ENCODE data around the gene ORM1.
A peak's percentile ranks its signal among the peaks of the same experiment; 100 is the strongest.
"Not testable (repeated sequence)": the region's sequence is repeated elsewhere in the genome, so short reads cannot be mapped to it uniquely, and the experiment has no call there.

ORM1 gene

DNA sequence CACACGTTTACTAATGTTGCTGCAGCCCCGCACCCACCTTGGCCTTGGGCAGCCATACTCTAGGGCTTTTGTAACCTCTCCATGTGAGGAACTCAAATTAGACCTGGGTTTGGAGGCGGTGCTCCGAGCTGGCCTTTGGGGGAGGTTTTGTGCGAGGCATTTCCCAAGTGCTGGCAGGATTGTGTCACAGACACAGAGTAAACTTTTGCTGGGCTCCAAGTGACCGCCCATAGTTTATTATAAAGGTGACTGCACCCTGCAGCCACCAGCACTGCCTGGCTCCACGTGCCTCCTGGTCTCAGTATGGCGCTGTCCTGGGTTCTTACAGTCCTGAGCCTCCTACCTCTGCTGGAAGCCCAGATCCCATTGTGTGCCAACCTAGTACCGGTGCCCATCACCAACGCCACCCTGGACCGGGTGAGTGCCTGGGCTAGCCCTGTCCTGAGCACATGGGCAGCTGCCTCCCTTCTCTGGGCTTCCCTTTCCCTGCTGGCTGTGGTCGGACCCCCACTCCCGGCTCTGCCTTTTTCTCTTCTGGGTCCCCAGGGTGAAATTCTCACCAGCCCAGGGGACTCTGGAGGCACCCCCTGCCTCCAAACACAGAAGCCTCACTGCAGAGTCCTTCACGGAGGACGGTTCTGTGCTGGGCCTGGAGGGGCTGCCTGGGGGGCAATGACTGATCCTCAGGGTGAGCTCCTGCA lies at the start of gene ORM1:
TSS of gene ORM1 (plus strand) at position 268 of the 701 bp plus-strand sequence. CDS start at position 304, 36 bp downstream.
- not testable (repeated sequence) for ATAC-seq; DNase-seq; H3K4me1 Mint-ChIP-seq; H3K36me3 Mint-ChIP-seq (ENCODE audit: low read depth); H3K27ac Mint-ChIP-seq; H3K9me3 Mint-ChIP-seq; H3K4me3 Mint-ChIP-seq; H3K27me3 Mint-ChIP-seq

DNA sequence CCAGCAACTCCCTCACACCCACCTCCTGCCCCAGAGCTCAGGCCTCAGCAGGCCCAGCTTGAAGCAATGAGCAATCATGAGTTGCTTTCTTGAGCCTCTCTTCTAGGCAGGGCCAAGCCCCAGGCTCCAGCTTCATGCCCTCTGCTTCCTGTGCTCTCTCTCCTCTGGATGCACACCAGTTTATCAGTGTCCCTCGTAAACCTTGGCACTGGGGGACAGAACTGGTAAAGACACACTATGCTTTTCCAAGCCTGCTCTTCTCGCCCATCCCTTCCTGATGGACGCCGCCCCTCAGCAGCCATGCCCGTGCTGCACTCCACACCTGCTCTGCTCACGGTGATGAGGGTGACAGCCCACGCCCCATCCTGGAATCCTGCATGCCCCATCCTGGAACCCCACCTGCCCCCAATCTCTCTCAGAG lies 49.4 kb upstream of the ORM1 start:
- peaks cover 3% of the 10 kb centered on the region for H3K27me3 Mint-ChIP-seq
- H3K36me3 Mint-ChIP-seq (ENCODE audit: low read depth), result no peaks in the 10 kb centered on the region
- ATAC-seq, result no peak
- H3K4me1 Mint-ChIP-seq, result peaks cover 2% of the 10 kb centered on the region
- H3K9me3 Mint-ChIP-seq, result peaks cover 4% of the 10 kb centered on the region
- H3K4me3 Mint-ChIP-seq, result no peak overlapping the region
- no peak for DNase-seq
- no peak overlapping the region for H3K27ac Mint-ChIP-seq

DNA sequence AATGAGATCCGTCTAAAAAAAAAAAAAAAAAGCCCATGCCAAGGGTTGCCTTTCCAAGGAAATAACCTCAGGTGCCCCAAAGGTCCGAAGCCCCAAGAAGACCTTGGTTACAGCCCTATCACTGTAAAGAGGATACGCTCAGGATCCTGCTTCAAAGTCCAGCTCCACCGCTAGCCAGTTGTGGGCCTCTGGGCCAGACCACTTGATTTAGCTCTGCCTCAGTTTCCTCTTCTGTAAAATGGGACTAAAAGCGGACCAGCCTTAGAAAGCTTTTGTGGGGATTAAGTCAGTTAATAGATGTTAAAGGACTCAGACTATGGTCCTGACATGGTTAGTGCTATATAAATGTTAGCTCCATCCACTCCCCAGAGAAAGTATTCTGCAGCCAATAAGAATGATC lies 48.7 kb upstream of the ORM1 start:
- Mint-ChIP-seq H3K4me3 (no peak overlapping the region), H3K9me3 (peaks cover 4% of the 10 kb centered on the region), H3K36me3 (ENCODE audit: low read depth) (no peaks in the 10 kb centered on the region), H3K27ac (no peak overlapping the region), H3K27me3 (peaks cover 3% of the 10 kb centered on the region), H3K4me1 (peaks cover 2% of the 10 kb centered on the region)
- ATAC-seq, result no peak
- no peak for DNase-seq

DNA sequence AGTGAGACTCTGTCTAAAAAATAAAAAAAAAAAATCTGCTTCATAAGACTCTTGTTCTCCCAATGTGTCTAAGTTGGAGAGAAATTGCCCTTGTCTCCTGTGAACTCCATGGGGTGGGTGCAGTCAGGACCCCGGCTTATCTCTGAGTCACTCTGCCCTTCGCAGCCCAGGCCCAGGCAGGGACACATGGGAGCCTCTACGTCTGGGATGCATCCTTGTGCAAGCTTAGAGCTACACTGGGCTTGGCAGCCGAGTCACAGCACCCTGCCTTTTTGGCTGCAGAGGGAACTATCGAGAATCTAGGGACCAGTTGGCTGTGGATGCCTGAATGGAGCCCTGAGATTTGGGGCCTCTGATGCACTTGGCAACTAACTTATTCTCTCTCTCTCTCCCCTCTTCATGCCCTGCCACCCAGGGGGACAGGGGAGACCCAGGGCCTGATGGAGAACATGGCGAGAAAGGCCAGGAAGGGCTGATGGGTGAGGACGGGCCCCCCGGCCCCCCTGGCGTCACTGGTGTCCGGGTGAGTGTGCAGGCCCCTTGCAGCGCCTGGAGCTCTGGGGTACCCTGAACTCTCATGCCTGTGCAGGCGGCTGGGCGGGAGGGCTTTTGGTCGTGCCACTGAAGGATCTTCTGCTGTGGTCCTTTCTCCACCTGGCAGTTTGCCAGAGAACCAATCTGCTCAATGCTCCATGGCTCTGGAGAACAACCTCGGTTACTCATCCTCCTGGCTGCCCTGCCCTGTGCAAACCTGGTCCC lies 47.5 kb upstream of the ORM1 start:
- H3K27ac Mint-ChIP-seq, result no peak overlapping the region
- DNase-seq (no peak), ATAC-seq (no peak)
- H3K4me1 Mint-ChIP-seq, result peaks cover 2% of the 10 kb centered on the region
- H3K4me3 Mint-ChIP-seq, result no peak overlapping the region
- H3K36me3 Mint-ChIP-seq (ENCODE audit: low read depth), result no peaks in the 10 kb centered on the region
- H3K27me3 Mint-ChIP-seq, result peaks cover 3% of the 10 kb centered on the region
- H3K9me3 Mint-ChIP-seq, result peaks cover 4% of the 10 kb centered on the region

DNA sequence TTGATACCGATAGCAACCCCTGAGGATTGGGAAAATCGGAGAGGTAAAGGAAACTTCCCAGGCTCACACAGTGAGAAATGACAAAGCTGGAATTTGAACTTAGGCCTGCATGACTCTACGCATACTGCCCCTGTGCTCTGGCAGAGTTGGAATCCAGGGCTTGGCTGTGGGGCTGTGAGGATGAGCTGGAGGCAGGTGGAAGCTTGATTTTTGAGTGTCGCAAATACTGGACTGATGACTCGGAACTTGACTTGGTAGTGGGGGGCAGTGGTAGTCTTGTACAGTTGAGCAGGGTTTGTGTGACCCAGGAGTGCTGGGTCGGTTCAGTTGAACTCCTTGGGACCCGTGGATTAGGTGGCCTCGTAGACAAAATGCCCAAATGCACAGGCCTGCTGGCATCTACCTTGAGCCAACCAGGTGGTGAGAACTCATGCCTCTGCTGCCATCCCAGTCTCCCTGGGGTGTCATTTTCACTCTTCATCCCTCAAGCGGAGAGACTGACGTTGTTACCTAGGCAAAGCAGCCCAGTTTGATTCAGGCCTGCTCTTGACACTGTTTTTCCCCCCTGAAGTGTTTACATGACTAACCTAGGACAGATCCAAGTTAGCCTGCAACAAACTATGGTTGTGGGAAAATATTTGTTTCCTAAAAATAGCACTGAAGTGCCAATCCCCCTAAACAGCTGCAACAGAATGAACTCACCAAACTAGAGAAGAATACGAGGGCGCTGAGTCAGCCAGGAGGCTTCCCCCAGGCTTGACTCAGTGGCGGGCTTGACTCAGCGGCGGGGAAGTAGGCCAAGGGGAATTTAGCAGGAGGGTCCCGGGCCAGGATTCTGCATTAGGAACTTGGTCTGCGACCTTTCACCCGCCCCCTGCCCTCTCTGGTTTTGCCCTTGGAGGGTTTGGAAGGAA lies 45.7 kb upstream of the ORM1 start:
- Mint-ChIP-seq H3K27ac (no peak overlapping the region), H3K4me3 (no peak overlapping the region), H3K27me3 (no peaks in the 10 kb centered on the region), H3K4me1 (peaks cover 2% of the 10 kb centered on the region), H3K36me3 (ENCODE audit: low read depth) (no peaks in the 10 kb centered on the region), H3K9me3 (peaks cover 4% of the 10 kb centered on the region)
- no peak for ATAC-seq
- DNase-seq, result no peak

DNA sequence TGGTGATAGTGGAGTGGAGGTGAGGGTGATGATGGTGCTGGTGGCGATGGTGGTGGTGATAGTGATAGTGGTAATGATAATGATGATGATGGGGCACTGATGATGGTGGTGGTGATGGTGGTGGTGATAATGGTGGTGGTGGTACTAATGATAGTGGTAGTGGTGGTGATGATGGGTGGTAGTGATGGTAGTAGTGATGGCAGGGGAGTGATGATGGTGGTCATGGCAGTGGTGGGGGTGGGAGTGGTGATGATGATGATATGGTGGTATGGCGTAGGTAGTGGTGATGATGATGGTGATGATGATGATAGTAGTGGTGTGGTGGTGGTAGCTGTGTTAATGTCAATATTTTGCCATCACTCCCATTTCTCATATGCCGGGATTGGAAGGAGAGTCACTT lies 44.5 kb upstream of the ORM1 start:
- ATAC-seq, result no peak
- DNase-seq, result no peak
- H3K36me3 Mint-ChIP-seq (ENCODE audit: low read depth), result no peaks in the 10 kb centered on the region
- no peak overlapping the region for H3K27ac Mint-ChIP-seq
- no peak overlapping the region for H3K4me3 Mint-ChIP-seq
- H3K27me3 Mint-ChIP-seq, result no peaks in the 10 kb centered on the region
- peaks cover 4% of the 10 kb centered on the region for H3K9me3 Mint-ChIP-seq
- H3K4me1 Mint-ChIP-seq, result peaks cover 8% of the 10 kb centered on the region

DNA sequence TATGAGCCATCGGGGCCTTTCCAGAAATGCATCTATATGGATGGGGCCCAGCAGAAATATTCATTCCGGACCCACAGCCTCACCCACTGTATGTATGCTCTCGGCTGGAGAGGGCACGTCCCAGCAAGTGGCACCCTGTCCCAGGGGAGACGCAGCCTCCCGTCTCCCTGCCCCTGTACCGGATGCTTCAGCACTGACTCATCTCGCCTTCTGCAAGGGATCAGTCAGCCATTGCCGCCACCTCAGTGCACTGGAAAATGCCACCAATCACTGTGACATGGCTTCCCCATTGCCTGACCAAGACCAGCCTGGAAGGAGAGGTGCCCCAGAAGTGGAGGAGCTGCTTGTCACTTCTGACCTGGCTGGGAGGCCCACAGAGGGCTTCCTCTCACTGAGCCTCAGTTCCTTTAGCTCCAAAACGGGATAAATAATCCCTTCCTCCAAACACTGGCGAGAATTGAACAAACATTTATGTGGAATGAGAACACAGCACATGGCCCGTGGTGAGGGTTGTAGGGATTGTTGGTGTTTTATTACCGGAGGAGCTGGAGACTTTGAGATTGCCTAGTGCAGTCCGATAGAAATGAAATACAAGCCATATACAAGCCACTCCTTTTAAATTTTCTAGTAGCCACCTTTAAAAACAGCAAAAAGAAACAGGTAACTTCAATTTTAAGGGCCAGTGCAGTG lies 43.9 kb upstream of the ORM1 start:
- H3K4me3 Mint-ChIP-seq, result no peak overlapping the region
- H3K27me3 Mint-ChIP-seq, result no peaks in the 10 kb centered on the region
- peaks cover 8% of the 10 kb centered on the region for H3K4me1 Mint-ChIP-seq
- no peaks in the 10 kb centered on the region for H3K36me3 Mint-ChIP-seq (ENCODE audit: low read depth)
- peaks cover 4% of the 10 kb centered on the region for H3K9me3 Mint-ChIP-seq
- ATAC-seq (no peak), DNase-seq (no peak)
- no peak overlapping the region for H3K27ac Mint-ChIP-seq

DNA sequence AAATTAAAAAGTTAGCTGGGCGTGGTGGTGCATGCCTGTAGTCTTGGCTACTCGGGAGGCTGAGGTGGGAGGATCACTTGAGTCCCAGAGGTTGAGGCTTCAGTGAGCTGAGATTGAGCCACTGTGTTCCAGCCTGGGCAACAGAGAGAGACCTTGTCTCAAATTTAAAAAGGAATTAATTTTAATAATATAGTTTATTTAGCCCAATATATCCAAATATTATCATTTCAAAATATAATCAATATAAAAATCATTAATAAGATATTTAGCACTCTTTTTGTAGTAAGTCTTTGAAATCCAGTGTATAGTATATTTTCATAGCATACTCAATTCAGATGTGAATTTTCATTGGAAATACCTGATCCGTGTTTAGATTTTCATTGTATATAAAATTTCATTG lies 43.2 kb upstream of the ORM1 start:
- Mint-ChIP-seq H3K27me3 (no peaks in the 10 kb centered on the region), H3K4me1 (peaks cover 8% of the 10 kb centered on the region), H3K27ac (no peak overlapping the region), H3K9me3 (peaks cover 4% of the 10 kb centered on the region), H3K4me3 (no peak overlapping the region), H3K36me3 (ENCODE audit: low read depth) (no peaks in the 10 kb centered on the region)
- DNase-seq (no peak), ATAC-seq (no peak)

DNA sequence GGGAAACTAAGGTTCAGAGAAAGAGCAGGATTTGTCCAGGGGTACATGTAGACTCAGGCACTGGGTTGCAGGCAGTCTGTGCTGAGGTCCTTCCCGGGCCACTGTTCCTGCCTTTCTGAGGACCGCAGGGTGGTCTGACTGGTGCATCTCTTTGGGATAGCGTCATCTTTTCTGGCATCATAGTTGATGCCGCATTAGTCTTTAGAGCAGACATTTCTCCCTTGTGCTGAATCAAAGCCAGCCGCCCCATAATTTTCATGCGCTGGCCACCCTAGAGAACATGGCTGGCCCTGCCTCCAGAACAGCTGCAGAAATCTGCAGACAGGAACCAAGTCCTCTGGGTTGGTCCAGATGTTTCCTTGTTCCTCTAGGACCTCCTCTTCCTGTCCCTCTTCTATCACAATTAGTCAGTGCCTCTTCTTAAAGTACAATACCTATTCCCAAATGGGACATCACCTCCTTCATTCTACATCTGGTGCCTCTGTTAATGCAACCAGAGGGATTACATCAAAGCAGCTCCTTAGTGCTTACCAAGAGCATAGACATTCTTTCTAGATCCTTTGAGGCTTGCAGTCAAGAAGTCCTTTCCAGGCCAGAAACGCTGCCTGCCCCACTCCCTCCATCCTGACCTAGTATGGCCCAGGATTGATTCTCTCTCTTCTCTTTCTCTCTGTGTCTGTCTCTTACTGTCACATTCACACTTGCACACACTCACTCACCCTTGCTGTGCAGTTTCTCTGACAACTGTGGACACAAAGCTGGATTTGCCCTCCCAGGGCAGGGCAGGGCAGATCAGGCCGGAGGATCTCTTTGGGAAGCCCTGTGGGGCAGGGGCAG lies 42.0 kb upstream of the ORM1 start:
- no peak for DNase-seq
- H3K27ac Mint-ChIP-seq, result no peak overlapping the region
- H3K4me1 Mint-ChIP-seq, result peaks cover 8% of the 10 kb centered on the region

DNA sequence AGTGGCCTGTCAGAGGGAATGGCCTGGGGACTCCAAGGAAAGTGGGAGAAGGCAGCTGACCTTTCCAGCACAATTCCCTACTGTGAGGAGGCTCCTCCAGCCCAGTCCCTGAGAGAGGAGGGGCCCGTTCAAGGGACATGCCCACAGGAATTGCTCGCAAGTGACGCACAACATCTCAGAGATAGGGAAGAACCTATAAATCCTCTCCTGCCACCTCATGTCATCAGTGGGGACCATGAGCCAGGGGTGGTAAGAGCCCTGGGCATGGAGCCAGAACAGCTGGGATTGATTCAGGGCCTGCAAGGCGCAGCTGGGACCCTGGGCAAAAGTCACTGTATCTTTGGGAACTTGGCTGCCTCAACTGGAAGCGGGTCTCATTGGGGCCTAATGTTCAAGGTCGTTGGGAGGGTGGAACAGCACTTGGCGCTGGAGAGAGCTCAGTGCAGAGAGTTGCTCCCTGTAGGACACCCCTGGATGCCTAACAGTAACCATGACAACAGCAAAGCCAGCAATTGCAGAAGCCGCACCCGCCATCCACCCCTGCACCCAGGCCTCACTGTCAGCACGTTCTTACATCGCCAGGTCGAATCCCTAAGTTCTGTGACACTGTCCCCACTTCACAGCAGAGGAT lies 41.3 kb upstream of the ORM1 start:
- Mint-ChIP-seq H3K36me3 (ENCODE audit: low read depth) (no peaks in the 10 kb centered on the region), H3K4me1 (peaks cover 8% of the 10 kb centered on the region), H3K27ac (no peak overlapping the region), H3K27me3 (no peaks in the 10 kb centered on the region), H3K4me3 (no peak overlapping the region), H3K9me3 (peaks cover 4% of the 10 kb centered on the region)
- ATAC-seq (no peak), DNase-seq (no peak)

More for the DNA sequence above, 42.0 kb upstream of the ORM1 start:
- ATAC-seq, result no peak
- peaks cover 4% of the 10 kb centered on the region for H3K9me3 Mint-ChIP-seq
- no peaks in the 10 kb centered on the region for H3K27me3 Mint-ChIP-seq
- no peaks in the 10 kb centered on the region for H3K36me3 Mint-ChIP-seq (ENCODE audit: low read depth)
- no peak overlapping the region for H3K4me3 Mint-ChIP-seq

DNA sequence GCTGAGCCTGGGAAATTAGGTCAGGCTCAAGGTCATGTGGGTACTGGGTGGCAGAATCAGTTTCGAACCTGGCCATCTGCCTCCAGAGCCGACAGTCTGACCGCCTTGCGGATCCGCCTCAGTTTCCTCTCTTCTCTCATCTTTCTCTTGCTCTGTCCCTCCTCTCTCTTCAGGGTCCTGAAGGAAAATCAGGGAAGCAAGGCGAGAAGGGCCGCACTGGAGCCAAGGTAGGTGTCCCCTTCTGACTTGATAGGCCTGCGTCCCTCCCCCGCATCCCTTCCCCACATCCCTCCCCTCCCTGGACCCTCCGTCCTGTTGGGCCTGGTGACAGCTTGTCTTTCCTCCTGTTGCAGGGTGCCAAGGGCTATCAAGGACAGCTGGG lies 40.8 kb upstream of the ORM1 start:
- H3K27me3 Mint-ChIP-seq, result no peaks in the 10 kb centered on the region
- DNase-seq (no peak), ATAC-seq (no peak)
- H3K36me3 Mint-ChIP-seq (ENCODE audit: low read depth), result no peaks in the 10 kb centered on the region
- no peak overlapping the region for H3K4me3 Mint-ChIP-seq
- peaks cover 8% of the 10 kb centered on the region for H3K4me1 Mint-ChIP-seq
- H3K27ac Mint-ChIP-seq, result no peak overlapping the region
- H3K9me3 Mint-ChIP-seq, result peaks cover 4% of the 10 kb centered on the region

DNA sequence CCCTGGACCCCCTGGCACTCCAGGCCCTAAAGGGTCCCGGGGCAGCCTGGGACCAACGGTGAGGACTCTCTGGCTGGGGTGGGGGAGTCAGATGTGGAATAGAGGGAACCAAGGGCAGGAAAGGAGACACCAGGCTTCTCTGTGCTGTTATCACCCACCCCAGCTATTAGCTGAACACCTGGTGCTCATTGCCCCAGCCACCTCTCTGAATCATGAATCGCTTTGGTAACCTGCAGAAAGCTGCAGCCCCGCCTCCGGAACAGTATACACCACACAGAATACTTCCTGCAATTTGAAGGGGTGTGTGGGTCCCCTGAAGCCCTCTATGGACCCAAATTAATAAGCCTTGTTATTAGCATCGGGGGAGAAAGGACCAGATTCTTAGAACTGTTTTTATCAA lies 40.4 kb upstream of the ORM1 start:
- Mint-ChIP-seq H3K27me3 (no peaks in the 10 kb centered on the region), H3K9me3 (peaks cover 4% of the 10 kb centered on the region), H3K36me3 (ENCODE audit: low read depth) (no peaks in the 10 kb centered on the region), H3K27ac (no peak overlapping the region), H3K4me1 (peaks cover 8% of the 10 kb centered on the region), H3K4me3 (no peak overlapping the region)
- peak; percentile 21 for ATAC-seq
- no peak for DNase-seq

DNA sequence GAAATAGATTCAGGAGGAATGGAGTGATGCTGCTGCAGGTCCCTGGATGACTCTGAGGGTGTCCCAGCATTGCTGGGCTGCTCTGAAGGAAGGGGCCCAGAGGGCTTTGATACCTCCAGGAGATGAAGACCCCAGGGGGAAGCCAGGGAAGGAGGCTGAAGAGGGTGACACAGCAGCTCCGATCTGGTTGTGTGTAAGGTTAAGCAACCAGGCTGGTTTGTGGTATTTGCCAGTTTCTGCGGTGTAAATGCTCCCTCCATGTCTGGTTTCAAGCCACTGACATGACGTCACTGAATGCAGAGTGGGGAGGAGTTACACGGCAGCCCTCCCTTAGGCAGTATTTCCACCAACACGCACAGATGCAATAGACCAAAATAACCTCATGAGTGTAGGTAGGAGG lies 40.0 kb upstream of the ORM1 start:
- H3K27me3 Mint-ChIP-seq, result no peaks in the 10 kb centered on the region
- ATAC-seq, result peak; percentile 72
- H3K27ac Mint-ChIP-seq, result peak overlapping the region; percentile 33
- peaks cover 8% of the 10 kb centered on the region for H3K4me1 Mint-ChIP-seq
- no peaks in the 10 kb centered on the region for H3K36me3 Mint-ChIP-seq (ENCODE audit: low read depth)
- H3K9me3 Mint-ChIP-seq, result peaks cover 3% of the 10 kb centered on the region
- no peak overlapping the region for H3K4me3 Mint-ChIP-seq
- peak; percentile 27 for DNase-seq

All from activated naive CD8-positive, alpha-beta T cell treated with anti-CD3 and anti-CD28 coated beads, Interleukin-2, amount 50 U/mL, for 24 hours (primary cell).